ENCODE data around the gene TRPV4.

The TRPV4 gene

DNA sequence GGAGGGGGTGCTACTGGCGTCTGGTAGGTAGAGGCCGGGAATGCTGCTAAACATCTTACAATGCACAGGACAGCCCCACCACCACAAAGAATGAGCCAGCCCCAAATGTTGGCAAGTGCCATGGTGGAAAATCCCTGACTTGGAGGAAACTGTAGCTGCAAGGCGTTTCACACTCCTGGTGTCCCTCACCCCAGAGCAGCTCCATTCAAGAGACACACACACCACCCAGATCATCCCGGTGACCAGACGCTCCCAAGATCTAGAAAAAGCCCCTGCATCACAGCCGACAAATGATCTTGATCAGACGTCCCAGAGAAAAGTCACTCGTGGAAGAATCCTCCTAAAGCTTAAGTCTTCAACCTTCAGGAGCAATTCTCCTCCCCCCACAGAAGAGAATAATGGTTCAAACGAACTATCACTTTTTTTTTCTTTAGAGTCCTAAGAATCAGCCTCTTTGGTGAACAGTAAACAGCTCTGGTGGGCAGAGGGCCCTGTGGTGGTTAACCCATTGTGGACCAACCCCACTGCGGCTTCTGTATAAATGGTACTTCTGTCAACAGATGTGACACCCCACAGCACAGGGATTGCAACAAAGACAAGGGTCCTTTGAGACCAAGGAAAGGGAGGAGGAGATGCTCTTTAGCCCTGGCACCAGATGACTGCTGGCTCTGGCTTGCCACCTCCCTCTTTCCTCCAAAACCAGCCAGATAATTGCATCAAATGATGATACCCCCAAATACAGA lies 44.5 kb upstream of the TRPV4 start:
- no peak for TF ChIP-seq EZH2 (IDR thresholded peaks at IDR 0.05)
- no peak overlapping the region for H3K9ac ChIP-seq (ENCODE audit: insufficient read length)
- no peaks in the 10 kb centered on the region for H3K9me3 ChIP-seq (ENCODE audit: low read depth, low read length)
- H3K4me3 ChIP-seq: no peak overlapping the region
- no peaks in the 10 kb centered on the region for H3K36me3 ChIP-seq (ENCODE audit: insufficient read depth, low read length)
- no peak for DNase-seq (ENCODE audit: low read depth, low spot score)
- H3K27ac ChIP-seq: no peak overlapping the region

DNA sequence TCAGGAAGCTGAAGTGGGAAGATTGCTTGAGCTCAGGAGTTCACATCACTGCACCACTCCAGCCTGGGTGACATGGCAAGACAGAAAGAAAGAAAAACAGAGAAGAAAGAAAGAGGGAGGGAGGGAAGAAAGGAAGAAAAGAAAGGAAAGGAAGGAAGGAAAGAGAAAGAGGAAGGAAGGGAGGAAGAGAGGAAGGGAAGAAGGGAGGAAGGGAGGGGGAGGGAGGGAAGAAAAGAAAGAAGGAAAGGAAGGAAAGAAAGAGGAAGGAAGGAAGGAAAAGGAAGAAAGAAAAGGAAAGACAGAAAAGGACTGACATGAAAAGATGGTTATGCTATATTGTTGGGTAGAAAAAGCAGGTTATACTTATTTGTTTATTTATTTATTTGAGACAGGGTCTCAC lies 43.2 kb upstream of the TRPV4 start:
- Histone ChIP-seq H3K9me3 (ENCODE audit: low read depth, low read length) (no peaks in the 10 kb centered on the region), H3K27ac (no peak overlapping the region), H3K9ac (ENCODE audit: insufficient read length) (no peak overlapping the region), H3K4me3 (no peak overlapping the region), H3K36me3 (ENCODE audit: insufficient read depth, low read length) (no peaks in the 10 kb centered on the region)
- TF ChIP-seq FOXP2 (optimal IDR thresholded peaks at IDR 0.05; ENCODE audit: control extremely low read depth, extremely low read length, insufficient read depth): no peak
- TF ChIP-seq POLR2AphosphoS5 (IDR thresholded peaks at IDR 0.05; ENCODE audit: borderline replicate concordance, low read depth, low read length): no peak
- no peak for TF ChIP-seq EZH2 (IDR thresholded peaks at IDR 0.05)
- no peak for DNase-seq (ENCODE audit: low read depth, low spot score)

- H3K27ac ChIP-seq: no peak overlapping the region
- H3K4me3 ChIP-seq: no peak overlapping the region
- no peak overlapping the region for H3K9ac ChIP-seq (ENCODE audit: insufficient read length)
- no peaks in the 10 kb centered on the region for H3K9me3 ChIP-seq (ENCODE audit: low read depth, low read length)
- TF ChIP-seq FOXP2 (optimal IDR thresholded peaks at IDR 0.05; ENCODE audit: control extremely low read depth, extremely low read length, insufficient read depth): no peak
- TF ChIP-seq POLR2AphosphoS5 (IDR thresholded peaks at IDR 0.05; ENCODE audit: borderline replicate concordance, low read depth, low read length): no peak
- no peak for TF ChIP-seq EZH2 (IDR thresholded peaks at IDR 0.05)
- no peak for DNase-seq (ENCODE audit: low read depth, low spot score)
- no peaks in the 10 kb centered on the region for H3K36me3 ChIP-seq (ENCODE audit: insufficient read depth, low read length)
Measured at GRCh38 chr12:109875572-109876131, 42.5 kb upstream of the TRPV4 start.

GRCh38 chr12:109873653-109874052 lies 40.5 kb upstream of the TRPV4 start:
- H3K4me3 ChIP-seq: no peak overlapping the region
- no peak overlapping the region for H3K9ac ChIP-seq (ENCODE audit: insufficient read length)
- DNase-seq (ENCODE audit: low read depth, low spot score): no peak
- H3K9me3 ChIP-seq (ENCODE audit: low read depth, low read length): no peaks in the 10 kb centered on the region
- no peak for TF ChIP-seq EZH2 (IDR thresholded peaks at IDR 0.05)
- no peak overlapping the region for H3K27ac ChIP-seq
- H3K36me3 ChIP-seq (ENCODE audit: insufficient read depth, low read length): no peaks in the 10 kb centered on the region

DNA sequence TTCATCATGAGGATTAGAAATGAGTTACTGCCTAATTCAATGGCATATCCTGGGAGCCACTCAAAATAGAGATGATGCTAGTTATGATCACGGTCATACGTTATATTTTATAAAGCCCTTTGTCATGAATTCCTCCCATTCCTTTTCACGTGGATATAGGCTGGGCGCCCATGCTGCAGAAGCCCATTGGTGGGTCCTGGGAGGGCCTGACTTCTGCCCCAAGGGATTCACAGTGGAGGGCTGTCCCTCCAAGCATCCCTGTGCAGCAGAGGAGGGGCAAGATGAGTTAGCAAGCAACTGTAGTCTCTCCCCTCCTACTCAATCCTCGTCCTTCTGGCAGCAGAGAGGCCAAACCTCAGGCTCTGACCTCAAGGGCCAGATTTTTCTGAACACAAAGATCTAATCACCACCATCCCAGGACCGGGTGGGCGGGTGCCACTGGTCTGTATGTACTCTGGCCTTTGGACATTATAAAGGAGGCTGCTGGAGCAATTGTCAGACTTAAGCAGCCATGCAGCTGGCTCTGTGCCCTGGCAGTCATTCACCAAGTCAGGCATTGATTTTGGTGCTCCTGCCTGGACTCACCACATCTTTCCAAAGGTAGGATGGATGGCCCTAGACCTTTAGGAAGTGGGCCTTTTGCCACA lies 38.6 kb upstream of the TRPV4 start:
- DNase-seq (ENCODE audit: low read depth, low spot score): no peak
- no peaks in the 10 kb centered on the region for H3K9me3 ChIP-seq (ENCODE audit: low read depth, low read length)
- H3K27ac ChIP-seq: no peak overlapping the region
- no peak overlapping the region for H3K9ac ChIP-seq (ENCODE audit: insufficient read length)
- no peak overlapping the region for H3K4me3 ChIP-seq
- TF ChIP-seq POLR2AphosphoS5 (IDR thresholded peaks at IDR 0.05; ENCODE audit: borderline replicate concordance, low read depth, low read length) (no peak), EZH2 (IDR thresholded peaks at IDR 0.05) (no peak), FOXP2 (optimal IDR thresholded peaks at IDR 0.05; ENCODE audit: control extremely low read depth, extremely low read length, insufficient read depth) (no peak)
- H3K36me3 ChIP-seq (ENCODE audit: insufficient read depth, low read length): no peaks in the 10 kb centered on the region

- H3K9me3 ChIP-seq (ENCODE audit: low read depth, low read length): no peaks in the 10 kb centered on the region
- H3K27ac ChIP-seq: no peak overlapping the region
- DNase-seq (ENCODE audit: low read depth, low spot score): no peak
- H3K36me3 ChIP-seq (ENCODE audit: insufficient read depth, low read length): no peaks in the 10 kb centered on the region
- H3K9ac ChIP-seq (ENCODE audit: insufficient read length): no peak overlapping the region
- H3K4me3 ChIP-seq: no peak overlapping the region
- TF ChIP-seq EZH2 (IDR thresholded peaks at IDR 0.05): no peak
Measured at GRCh38 chr12:109870648-109871047, 37.5 kb upstream of the TRPV4 start.

GRCh38 chr12:109868182-109869051 lies 35.2 kb upstream of the TRPV4 start:
- Histone ChIP-seq H3K27ac (no peak overlapping the region), H3K36me3 (ENCODE audit: insufficient read depth, low read length) (no peaks in the 10 kb centered on the region), H3K9me3 (ENCODE audit: low read depth, low read length) (no peaks in the 10 kb centered on the region), H3K4me3 (no peak overlapping the region), H3K9ac (ENCODE audit: insufficient read length) (no peak overlapping the region)
- TF ChIP-seq EZH2 (IDR thresholded peaks at IDR 0.05) (no peak), POLR2AphosphoS5 (IDR thresholded peaks at IDR 0.05; ENCODE audit: borderline replicate concordance, low read depth, low read length) (no peak), FOXP2 (optimal IDR thresholded peaks at IDR 0.05; ENCODE audit: control extremely low read depth, extremely low read length, insufficient read depth) (no peak)
- no peak for DNase-seq (ENCODE audit: low read depth, low spot score)

DNA sequence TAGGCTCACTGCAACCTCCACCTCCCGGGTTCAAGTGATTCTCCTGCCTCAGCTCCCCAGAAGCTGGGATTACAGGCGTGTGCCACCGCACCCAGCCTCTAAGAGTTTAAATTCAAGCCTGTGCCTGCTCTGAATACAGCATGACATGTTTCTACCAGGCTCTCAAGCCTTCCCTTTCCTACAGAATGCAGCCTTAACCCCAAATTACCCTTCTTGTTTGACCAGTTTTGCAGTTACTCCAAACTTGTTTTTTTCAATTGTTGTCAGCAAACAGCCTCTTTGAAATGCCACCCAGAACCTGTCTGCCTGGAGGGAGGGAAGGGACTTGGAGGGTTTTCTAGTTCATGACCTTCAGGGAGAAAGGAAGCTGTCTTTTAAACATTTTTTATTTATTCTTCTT lies 31.7 kb upstream of the TRPV4 start:
- H3K27ac ChIP-seq: no peak overlapping the region
- no peak overlapping the region for H3K9ac ChIP-seq (ENCODE audit: insufficient read length)
- DNase-seq (ENCODE audit: low read depth, low spot score): no peak
- no peaks in the 10 kb centered on the region for H3K36me3 ChIP-seq (ENCODE audit: insufficient read depth, low read length)
- H3K4me3 ChIP-seq: no peak overlapping the region
- no peak for TF ChIP-seq POLR2AphosphoS5 (IDR thresholded peaks at IDR 0.05; ENCODE audit: borderline replicate concordance, low read depth, low read length)
- no peak for TF ChIP-seq EZH2 (IDR thresholded peaks at IDR 0.05)
- TF ChIP-seq FOXP2 (optimal IDR thresholded peaks at IDR 0.05; ENCODE audit: control extremely low read depth, extremely low read length, insufficient read depth): no peak
- H3K9me3 ChIP-seq (ENCODE audit: low read depth, low read length): no peaks in the 10 kb centered on the region

Data from SK-N-MC (cell line).